SH-SY5Y (cell line): ENCODE data around the gene RIN2.

Source experiments
- GATA2 ChIP-seq: IDR thresholded peaks from 2 replicates; pipeline ENCODE4 v1.6.1; 2011; ENCODE audit warnings: mild to moderate bottlenecking, low read depth, low read length
- GATA3 ChIP-seq: IDR thresholded peaks from 2 replicates; pipeline ENCODE4 v1.6.1; 2011; ENCODE audit warnings: low read depth, mild to moderate bottlenecking, low read length, moderate library complexity

RIN2 gene

DNA sequence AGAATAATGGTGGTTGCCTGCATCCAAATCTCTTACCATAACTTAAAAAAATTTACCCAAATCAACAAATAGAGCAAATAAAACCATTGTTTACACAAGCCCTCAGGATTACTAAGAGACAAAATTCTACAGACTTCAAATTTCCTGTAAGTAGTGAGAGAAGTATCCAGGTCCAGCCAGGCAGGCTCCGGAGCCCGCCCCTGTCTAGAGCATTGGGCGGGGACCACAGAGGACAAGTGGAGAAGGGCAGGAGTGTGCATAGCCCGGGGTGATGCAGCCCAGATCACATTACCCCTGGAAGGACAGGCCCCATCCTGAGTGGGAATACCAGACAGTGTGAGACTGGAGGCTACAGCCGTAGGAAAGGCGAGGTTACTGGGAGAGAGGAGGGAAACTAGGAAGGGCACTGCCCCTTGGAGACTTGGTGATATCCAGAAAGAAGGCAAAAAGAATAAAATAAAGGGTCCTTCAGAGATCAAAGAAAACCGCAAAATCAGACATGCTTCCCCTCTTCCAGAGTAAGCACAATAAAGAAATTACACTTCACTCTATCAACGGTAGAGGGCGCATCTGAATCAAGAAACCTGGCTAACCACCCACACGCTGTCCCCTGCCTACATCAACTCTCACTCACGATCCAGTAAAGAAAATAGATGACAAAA lies 26.6 kb downstream of the RIN2 start:
- TF ChIP-seq GATA2: no peak
- no peak for TF ChIP-seq GATA3

DNA sequence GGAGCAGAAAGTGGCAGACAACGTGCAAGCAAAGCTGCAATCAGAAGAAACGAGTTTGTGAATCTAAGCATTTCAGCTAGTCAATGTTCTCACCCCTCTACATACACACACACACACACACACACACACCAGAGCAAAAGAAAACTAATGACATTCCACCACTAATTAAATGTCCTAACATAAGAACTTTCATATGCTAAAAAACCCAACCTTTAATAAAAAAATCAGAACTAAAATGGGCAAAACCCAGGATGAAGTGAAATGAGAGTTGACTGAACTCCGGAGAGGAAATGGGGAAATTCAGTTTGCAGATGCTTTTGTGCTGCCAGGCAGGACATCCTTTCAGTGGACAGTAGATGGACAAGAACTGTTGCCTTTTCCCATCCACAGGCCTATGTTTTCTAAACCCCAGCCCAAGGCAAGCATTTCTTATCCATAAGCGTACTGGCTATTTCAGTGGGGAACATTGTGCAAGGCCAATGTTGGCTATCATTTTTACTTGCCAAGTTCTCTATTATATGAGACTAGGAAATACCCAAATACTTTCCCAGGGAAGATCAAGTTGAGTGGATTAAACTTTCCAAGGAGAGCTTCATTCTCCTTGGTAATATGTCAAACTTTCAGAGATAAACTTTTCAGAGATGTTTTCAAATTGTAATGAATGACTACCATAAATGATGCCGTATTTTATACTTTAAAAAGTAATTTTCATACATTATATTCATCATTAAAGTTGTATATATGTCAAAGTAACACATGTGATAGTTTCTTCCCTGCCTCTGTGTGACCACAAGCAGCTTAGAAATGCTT lies 27.3 kb downstream of the RIN2 start:
- no peak for TF ChIP-seq GATA2
- no peak for TF ChIP-seq GATA3

DNA sequence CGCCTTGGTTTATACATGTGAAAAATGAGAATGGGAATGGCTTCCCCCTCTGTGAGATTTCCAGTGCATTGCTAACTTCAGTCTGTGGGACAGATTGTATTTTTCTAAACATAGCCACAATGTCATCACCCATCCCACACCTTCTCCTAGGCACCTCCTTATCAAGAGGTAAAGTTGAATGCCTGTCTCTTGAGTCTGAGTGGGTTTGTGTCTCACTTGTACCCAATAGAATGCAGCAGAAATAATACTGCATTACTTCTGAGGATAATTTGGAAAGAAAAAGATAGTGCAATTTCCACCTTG lies 27.9 kb downstream of the RIN2 start:
- TF ChIP-seq GATA3 (no peak), GATA2 (no peak)

DNA sequence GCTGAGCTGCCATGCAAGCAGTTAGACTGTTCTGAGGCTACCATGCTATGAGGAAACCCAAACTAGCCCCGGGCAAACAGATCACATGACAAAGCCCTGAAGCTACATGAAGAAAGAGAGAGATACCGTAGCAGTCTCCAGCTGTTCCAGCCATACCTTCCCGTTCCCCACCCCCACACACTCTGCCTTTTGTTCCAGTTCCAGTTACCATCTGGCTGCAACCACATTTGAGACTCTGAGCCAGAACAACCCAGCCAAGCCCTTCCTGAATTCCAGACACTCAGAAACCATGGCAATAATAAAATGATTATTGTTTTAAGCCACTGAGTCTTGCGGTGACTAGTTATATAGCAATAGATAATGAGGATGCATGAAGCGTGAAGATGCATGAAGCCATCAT lies 28.3 kb downstream of the RIN2 start:
- TF ChIP-seq GATA3: no peak
- TF ChIP-seq GATA2: no peak

DNA sequence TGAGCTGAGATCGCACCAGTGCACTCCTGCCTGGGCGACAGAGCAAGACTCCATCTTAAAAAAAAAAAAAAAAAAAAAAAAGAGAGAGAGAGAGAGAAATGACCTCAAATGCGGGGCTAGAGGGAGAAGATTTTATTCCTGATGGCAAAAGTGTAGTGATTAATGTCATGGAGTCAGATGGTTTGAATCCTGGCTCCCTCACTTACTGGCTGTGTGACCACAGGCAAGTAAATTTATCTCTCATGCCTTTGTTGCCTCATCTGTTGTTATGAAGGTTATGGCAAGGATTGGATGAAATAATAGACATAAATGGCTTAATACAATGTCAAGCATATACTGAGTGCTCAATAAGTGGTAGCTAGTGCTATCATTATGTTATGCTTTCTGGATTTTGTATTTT lies 29.3 kb downstream of the RIN2 start:
- TF ChIP-seq GATA2 (no peak), GATA3 (no peak)

DNA sequence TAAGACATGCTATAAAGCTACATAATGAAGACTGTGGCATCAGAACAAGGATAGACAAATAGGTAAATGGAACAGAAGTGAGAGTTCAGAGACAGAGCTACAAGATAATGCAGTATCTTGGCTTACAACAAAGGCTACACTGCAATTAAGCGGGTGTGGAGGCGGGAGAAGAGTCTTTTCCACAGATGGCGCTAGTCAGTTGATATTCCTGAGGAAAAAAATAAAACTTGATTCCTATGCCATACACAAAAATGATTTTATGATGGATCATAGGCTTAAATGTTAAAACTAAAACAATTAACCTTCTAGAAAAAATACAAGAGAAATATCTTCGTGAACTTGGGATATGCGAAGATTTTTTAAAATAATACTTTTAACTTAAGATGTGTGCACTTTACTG lies 31.0 kb downstream of the RIN2 start:
- no peak for TF ChIP-seq GATA2
- no peak for TF ChIP-seq GATA3

DNA sequence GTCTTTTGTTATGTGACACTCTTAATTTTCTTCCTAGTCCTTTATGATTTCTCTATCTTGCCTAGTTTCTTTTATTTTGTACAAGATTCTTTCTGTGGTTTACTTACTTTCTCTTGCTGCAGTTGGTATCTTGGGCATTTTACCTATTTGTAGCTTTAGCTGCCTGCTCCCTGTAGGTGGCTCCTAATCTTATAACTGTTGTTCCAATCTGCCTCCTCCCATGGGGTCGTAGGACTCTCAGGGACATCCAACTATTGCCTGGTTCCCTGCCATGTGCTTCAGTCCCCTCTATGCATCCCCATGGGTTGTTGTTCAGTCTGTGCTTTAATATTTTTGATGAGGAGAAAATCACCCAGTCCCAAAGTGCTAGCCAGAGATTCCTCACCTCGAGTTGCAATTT lies 31.4 kb downstream of the RIN2 start:
- TF ChIP-seq GATA2 (no peak), GATA3 (no peak)

DNA sequence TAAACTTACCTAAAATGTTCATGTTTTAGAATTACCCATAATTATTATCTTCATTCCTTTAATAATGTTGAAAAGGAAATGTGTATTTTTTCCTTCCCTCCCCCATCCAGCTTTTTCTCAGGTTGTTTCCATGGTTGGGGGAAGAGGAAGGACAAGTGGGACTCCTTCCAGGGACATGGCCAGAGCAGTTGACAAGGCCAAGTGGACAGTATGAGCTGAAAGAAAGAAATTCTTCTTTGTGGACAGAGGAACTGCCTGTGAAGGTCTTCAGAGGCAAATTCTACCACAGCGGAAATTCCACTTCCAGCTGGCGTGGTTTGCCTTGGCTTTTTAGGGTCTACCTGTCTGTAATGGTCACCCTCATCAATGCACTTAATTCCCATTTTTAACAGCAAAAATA lies 33.8 kb downstream of the RIN2 start:
- TF ChIP-seq GATA3 (no peak), GATA2 (no peak)

DNA sequence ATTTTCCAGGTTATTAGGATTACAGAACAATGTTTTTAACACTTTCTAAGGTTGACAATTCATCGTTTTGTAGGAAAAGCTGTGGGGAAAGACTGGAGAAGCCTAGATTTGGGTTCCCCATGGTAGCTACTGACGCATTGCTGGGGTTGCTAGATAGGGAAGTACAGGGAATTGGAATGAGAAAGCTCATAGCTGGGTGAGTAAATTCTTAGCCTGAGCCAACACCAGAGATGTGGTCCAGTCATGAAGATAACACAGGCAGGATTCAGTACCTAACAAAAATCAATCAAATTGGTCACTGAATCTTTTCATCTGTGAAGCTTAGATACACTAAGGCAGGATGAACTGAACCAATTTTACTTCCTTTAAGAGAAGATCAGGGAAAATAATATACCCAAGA lies 35.7 kb downstream of the RIN2 start:
- no peak for TF ChIP-seq GATA2
- no peak for TF ChIP-seq GATA3

DNA sequence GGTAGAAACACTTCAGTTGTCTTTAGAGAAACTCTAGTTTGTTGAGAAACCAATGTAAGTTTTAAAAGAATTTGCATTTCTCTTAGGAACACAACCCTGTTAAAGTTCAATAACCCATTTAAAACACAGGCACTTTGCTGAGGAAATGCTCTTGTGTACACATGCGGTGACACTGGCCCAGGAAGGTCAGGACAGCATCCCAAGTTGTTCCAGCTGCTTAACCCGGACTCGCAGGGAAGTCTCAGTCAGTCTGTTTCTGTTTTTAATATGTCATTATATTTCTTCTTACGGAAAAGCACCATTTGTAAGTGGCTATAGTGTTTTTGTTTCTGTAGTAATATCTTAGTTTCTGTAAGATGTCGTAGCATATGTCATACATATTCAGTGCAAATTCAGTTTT lies 36.9 kb downstream of the RIN2 start:
- TF ChIP-seq GATA3: no peak
- no peak for TF ChIP-seq GATA2

DNA sequence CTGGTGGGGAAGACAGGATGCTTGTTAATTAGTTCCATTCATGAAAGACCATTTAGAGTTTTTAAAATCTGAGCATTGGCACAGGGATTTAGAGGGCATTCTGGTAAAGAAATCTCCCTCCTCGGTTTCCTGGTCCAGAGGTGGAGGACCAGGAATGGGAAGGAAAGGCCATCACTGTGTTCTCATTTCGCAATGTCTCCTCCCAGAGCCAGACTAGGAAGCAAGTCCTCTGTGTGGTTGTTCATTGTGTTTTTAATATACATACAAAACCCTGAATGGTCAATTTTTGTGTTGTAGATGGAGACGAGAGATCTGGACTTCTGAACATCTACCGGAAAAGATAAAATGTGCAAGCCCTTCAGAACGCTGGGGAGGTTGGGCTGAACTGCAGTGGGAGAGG lies 41.3 kb downstream of the RIN2 start:
- TF ChIP-seq GATA2 (no peak), GATA3 (no peak)

DNA sequence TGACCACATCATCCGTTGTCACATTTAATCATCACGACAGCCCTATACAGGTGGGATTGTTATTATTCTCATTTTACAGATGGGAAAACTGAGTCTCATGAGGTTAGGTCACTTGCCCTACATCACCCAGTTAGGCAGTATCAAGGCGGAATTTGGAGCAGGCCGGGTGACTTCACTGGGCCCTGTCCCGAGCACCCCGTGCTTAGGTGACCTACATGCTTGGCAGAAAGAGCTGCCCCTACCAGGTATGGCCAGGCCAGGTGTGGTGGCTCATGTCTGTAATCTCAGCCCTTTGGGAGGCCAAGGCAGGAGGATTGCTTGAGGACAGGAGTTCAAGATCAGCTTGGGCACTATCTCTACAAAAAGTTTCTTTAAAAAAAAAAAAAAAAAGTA lies 44.0 kb downstream of the RIN2 start:
- TF ChIP-seq GATA2 (no peak), GATA3 (no peak)

DNA sequence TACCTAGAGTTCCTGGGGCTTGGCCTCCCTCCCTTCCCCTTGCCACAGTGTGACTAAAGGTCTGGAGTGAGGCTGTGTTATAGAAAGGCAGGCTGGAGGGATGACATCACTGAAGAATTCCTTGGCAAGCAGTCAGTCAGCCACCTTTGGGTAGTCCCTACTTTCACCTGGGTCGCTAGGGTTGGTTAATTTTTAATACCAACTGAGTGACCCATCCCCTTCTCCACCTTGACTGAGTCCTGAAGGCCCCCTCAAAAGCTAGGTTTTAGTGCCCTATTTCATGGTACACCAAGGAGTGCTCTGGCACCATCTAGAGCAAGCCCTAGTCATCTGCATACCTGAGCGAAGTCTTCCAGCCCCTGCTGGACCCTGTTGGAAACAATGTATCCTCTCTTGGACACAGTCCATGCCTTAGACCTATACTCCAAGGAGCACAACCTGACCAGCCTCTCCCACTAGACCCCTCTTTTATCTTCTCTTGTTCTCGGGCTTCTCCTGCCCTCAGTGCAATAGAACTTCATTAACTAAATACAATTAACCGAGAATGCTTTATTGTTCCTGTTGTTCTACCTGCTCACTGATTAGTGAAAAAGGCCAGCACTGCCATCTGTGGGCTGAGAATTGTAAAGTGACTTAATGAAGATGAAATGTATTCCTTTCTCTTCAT lies 44.6 kb downstream of the RIN2 start:
- TF ChIP-seq GATA2 (no peak), GATA3 (no peak)

DNA sequence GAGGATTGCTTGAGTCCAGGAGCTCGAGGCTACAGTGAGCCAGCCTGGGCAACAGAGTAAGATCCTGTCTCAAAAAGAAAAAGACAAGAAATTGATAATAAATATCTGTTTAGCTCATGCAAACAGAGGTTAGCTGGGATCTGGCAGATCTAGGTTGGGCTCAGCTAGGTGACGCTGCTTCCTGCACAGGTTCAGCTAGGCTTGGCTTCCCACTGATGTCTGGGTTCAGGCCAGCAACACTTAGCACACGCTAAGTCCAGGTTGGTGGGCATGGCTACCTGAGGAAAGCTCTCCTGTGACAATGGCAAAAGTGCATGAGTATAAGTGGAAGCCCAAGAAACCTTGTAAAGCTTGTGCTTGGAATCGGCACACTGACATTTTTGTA lies 48.7 kb downstream of the RIN2 start:
- TF ChIP-seq GATA3 (no peak), GATA2 (no peak)

DNA sequence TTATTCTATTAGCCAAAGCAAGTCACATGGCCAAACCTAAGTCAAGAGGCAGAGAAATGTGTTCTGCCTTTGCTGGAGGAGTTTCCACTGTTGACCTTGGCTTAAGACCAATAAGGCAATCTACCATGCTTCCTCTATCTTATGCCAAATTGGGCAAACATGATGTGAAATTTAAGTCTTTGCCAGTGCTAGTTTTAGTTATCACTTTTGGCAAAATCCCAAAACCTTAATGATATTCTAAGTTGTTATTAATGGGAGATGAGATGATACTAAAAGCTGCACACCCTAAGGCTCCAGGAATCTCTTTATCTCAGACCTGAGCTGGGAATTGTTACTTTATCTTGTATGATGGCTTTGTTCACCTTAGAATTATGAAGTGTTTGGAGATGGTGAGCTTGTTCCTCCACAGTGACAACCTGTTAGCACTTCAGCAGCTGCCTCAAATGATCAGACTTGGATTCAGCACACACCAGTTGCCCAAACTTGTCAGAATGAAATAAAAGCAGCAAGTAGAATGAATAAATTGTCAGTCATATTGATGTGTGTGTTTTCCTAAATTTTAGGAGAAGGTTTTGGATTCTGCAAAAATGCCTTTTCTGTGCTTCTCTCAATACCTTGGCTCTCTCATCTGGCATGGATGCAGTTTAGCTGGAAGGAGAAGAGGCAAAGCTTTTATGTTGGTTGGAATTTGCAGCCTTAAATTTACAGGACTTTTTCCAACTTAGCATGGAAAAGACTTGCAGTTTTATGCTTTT lies 49.3 kb downstream of the RIN2 start:
- TF ChIP-seq GATA2: peak; percentile 66
- no peak for TF ChIP-seq GATA3
